ENCODE data around the gene TIAM1.

DNA sequence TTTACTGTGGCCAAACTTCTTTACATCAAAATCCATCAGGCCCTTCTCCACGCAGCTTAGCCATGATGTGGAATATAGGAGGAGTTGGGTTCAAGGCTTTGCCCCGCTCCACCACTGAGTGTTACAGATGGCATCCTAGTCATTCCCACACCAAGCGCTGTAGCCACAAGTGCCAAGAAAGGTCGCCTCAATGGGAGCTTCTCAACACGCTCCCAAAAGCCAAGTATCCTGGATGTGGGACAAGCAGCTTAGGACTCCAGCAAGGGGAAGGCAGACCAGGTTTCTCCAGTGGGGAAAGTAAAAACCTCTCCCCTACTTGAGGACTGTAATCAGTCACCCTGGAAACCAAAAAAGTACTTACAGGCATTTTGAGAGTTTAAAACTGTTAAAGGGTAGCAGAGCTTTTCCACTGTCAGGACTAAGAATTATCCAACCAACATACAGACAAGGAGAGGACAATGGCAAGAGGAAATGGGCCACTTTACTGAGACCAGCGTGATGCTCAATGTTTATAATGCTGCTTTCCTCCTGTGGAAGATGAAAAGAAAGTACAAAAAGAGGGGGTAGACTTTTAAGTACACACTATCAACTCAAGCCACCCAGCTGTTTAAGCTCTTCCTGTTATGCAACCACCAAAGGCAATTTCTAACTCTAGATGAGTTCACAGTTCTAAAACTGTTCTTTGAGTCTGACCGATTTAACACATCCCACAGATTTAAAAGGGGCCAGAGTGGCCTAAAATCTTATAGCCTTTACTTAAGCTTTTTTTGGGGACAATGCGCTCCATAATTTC, 185.1 kb downstream of the TIAM1 start:
- TF ChIP-seq, protein P1, sequence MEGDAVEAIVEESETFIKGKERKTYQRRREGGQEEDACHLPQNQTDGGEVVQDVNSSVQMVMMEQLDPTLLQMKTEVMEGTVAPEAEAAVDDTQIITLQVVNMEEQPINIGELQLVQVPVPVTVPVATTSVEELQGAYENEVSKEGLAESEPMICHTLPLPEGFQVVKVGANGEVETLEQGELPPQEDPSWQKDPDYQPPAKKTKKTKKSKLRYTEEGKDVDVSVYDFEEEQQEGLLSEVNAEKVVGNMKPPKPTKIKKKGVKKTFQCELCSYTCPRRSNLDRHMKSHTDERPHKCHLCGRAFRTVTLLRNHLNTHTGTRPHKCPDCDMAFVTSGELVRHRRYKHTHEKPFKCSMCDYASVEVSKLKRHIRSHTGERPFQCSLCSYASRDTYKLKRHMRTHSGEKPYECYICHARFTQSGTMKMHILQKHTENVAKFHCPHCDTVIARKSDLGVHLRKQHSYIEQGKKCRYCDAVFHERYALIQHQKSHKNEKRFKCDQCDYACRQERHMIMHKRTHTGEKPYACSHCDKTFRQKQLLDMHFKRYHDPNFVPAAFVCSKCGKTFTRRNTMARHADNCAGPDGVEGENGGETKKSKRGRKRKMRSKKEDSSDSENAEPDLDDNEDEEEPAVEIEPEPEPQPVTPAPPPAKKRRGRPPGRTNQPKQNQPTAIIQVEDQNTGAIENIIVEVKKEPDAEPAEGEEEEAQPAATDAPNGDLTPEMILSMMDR (IDR thresholded peaks at IDR 0.05), result no peak
- TF ChIP-seq POLR2AphosphoS5 (IDR thresholded peaks at IDR 0.05) (no peak), POLR2A (IDR thresholded peaks at IDR 0.05) (no peak)
